HG03342 (cell line): ENCODE data around the gene BRD3OS.

ENCODE experiments used
- ATAC-seq: cut with Tn5 transposase; IDR thresholded peaks from one replicate; pipeline ENCODE4 v1.9.1; 2021; ENCODE audit warnings: mild to moderate bottlenecking, moderate library complexity; ENCODE audit not compliant: unreplicated experiment

BRD3OS gene

GRCh38 chr9:134024828-134025605 lies at the start of gene BRD3OS:
Gene BRD3OS, plus strand, starts transcription at chr9:134025481. Its CDS starts 1,267 bp downstream, at chr9:134026748.
- ATAC-seq, result peak; percentile 83

GRCh38 chr9:133975511-133975910 lies 49.8 kb upstream of the BRD3OS start:
- no peak for ATAC-seq

- no peak for ATAC-seq
These were observed 49.0 kb upstream of the BRD3OS start for GRCh38 chr9:133976191-133976861.

- ATAC-seq, result no peak
These were observed 48.4 kb upstream of the BRD3OS start for GRCh38 chr9:133976887-133977286.

- ATAC-seq, result no peak
These were observed 47.7 kb upstream of the BRD3OS start for GRCh38 chr9:133977421-133978201.

- ATAC-seq, result no peak
These were observed 46.9 kb upstream of the BRD3OS start for GRCh38 chr9:133978226-133978898.

- no peak for ATAC-seq
These were observed 46.4 kb upstream of the BRD3OS start for GRCh38 chr9:133978899-133979272.

- ATAC-seq, result peak; percentile 48
These were observed 45.9 kb upstream of the BRD3OS start for GRCh38 chr9:133979273-133979920.

- no peak for ATAC-seq
These were observed 45.1 kb upstream of the BRD3OS start for GRCh38 chr9:133979921-133980863.

GRCh38 chr9:133980864-133981588 lies 44.3 kb upstream of the BRD3OS start:
- no peak for ATAC-seq

- ATAC-seq, result no peak
These were observed 43.7 kb upstream of the BRD3OS start for GRCh38 chr9:133981589-133981957.

- no peak for ATAC-seq
These were observed 43.2 kb upstream of the BRD3OS start for GRCh38 chr9:133981958-133982681.

GRCh38 chr9:133982971-133983720 lies 42.1 kb upstream of the BRD3OS start:
- ATAC-seq, result no peak

- no peak for ATAC-seq
These were observed 39.2 kb upstream of the BRD3OS start for GRCh38 chr9:133986061-133986460.

- no peak for ATAC-seq
These were observed 38.4 kb upstream of the BRD3OS start for GRCh38 chr9:133986774-133987445.

GRCh38 chr9:133987446-133987788 lies 37.9 kb upstream of the BRD3OS start:
- no peak for ATAC-seq
